ENCODE results near the gene TTC39B. TPM values are rescaled to one million over a fixed set of nuclear protein-coding genes. Genes with fewer than 3 reads are reported as not detected.
"Not testable (repeated sequence)": the region's sequence is repeated elsewhere in the genome, so short reads cannot be mapped to it uniquely, and the experiment has no call there.

The TTC39B gene
- total and polyA plus RNA-seq, 4 donors = 1.8 to 11.7 (median 2.8) TPM

DNA sequence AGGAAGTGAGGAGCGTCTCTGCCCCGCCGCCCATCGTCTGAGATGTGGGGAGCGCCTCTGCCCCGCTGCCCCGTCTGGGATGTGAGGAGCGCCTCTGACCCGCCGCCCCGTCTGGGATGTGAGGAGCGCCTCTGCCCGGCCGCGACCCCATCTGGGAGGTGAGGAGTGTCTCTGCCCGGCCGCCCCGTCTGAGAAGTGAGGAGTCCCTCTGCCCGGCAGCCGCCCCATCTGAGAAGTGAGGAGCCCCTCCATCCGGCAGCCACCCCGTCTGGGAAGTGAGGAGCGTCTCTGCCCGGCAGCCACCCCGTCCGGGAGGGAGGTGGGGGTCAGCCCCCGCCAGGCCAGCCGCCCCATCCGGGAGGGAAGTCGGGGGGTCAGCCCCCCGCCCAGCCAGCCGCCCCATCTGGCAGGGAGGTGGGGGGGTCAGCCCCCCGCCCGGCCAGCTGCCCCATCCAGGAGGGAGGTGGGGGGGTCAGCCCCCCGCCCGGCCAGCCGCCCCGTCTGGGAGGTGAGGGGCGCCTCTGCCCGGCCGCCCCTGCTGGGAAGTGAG, 73.0 kb downstream of the TTC39B start:
- not testable (repeated sequence) for H3K27me3 ChIP-seq (ENCODE audit: control insufficient read depth in 4 of 4, insufficient read depth in 4 of 4, low read length in 3 of 4); H3K9ac ChIP-seq (ENCODE audit: low read depth in 1 of 2, low read length in 2 of 2); H3K4me1 ChIP-seq (ENCODE audit: control insufficient read depth in 4 of 4, insufficient read depth in 4 of 4, low read length in 3 of 4); H3K9me3 ChIP-seq (ENCODE audit: control insufficient read depth in 4 of 4, low read length in 3 of 4); H3K27ac ChIP-seq (ENCODE audit: low read depth in 1 of 2, low read length in 2 of 2); H3K4me3 ChIP-seq (ENCODE audit: low read depth in 1 of 3, low read length in 3 of 3); H3K36me3 ChIP-seq (ENCODE audit: control insufficient read depth in 4 of 4, insufficient read depth in 3 of 4, low read depth in 1 of 4, low read length in 3 of 4); DNase-seq (ENCODE audit: low spot score)
- 98% methylated on average over 34 of the region's 41 CpGs for WGBS

DNA sequence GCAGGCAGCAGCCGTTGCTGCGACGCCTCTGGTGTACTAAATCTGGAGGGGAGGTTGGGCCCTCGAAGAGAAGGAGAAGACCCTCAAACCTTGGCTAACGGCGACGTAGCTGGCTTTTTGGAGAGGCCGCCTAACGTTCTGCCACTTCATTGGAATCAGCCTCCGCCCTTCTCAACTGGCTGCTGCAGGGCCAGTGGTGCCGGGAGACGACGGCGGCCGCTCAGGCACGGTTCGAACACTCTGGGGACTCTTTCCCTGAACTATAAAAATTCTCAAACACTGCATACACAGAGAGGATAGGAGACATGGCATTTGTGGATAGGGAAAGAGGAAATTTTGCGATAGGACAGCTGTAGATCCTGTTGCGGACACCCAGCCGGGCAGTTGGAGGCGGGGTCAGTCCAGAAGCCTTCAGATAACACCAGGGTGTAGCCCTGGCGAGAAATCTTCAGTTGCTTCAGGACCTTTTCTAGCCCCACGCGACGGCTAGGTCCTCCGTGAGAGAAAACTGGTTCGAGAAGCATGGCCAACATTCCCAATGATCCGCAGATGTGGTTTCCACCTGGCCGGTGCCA, 74.2 kb downstream of the TTC39B start:
- H3K27ac ChIP-seq (ENCODE audit: low read depth in 1 of 2, low read length in 2 of 2); H3K36me3 ChIP-seq (ENCODE audit: control insufficient read depth in 4 of 4, insufficient read depth in 3 of 4, low read depth in 1 of 4, low read length in 3 of 4); H3K9me3 ChIP-seq (ENCODE audit: control insufficient read depth in 4 of 4, low read length in 3 of 4); H3K27me3 ChIP-seq (ENCODE audit: control insufficient read depth in 4 of 4, insufficient read depth in 4 of 4, low read length in 3 of 4); H3K9ac ChIP-seq (ENCODE audit: low read depth in 1 of 2, low read length in 2 of 2); H3K4me1 ChIP-seq (ENCODE audit: control insufficient read depth in 4 of 4, insufficient read depth in 4 of 4, low read length in 3 of 4); DNase-seq (ENCODE audit: low spot score); H3K4me3 ChIP-seq (ENCODE audit: low read depth in 1 of 3, low read length in 3 of 3): not testable (repeated sequence)
- WGBS = 97% methylated on average over 29 of the region's 29 CpGs

DNA sequence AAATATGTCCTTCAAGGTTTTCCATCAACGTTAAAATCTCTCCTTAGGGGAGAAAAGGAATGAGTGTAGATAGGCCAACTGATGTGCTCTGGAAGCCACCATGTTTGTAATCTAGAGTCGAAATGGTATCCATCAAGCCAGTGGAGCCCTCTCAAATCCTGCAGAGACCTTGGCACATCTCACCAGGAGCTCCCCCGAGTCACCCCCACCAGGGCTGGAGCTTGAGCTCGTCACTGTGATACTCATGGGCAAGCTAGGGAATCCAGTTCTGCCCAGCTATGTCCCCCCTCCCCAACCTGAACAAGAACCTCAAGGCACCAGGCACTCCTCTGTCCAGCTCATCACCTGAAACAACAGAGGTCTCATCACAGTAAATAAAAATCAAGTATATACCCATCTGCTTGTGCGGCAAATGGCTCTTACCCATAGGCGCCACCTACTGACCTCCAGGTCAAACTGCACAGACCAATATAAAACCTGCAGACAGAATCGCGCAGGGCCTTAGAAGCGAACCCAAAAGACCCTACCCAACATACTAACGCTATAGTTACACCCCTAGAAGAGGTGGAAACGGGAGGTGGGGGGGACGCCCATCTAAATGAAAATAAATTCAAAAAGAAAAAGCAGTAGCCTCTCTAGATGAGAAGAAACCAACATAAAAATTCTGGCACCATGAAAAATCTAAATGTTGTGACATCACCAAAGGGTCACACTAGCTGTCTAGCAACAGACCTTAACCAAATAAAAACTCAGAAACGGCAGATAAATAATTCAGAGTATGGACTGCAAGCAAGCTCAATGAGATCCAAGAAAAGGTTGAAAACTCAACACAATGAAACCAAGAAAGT, 75.0 kb downstream of the TTC39B start:
- DNase-seq (ENCODE audit: low spot score) = no peak
- no peak overlapping the region for H3K9ac ChIP-seq (ENCODE audit: low read depth in 1 of 2, low read length in 2 of 2)
- no peaks in the 10 kb centered on the region for H3K36me3 ChIP-seq (ENCODE audit: control insufficient read depth in 4 of 4, insufficient read depth in 3 of 4, low read depth in 1 of 4, low read length in 3 of 4)
- WGBS = 70% methylated on average over 13 of the region's 13 CpGs
- H3K4me1 ChIP-seq (ENCODE audit: control insufficient read depth in 4 of 4, insufficient read depth in 4 of 4, low read length in 3 of 4) = no peaks in the 10 kb centered on the region
- no peaks in the 10 kb centered on the region for H3K27me3 ChIP-seq (ENCODE audit: control insufficient read depth in 4 of 4, insufficient read depth in 4 of 4, low read length in 3 of 4)
- H3K9me3 ChIP-seq (ENCODE audit: control insufficient read depth in 4 of 4, low read length in 3 of 4) = no peaks in the 10 kb centered on the region
- peak; percentile 26 to 66 for TF ChIP-seq RAD21 (IDR thresholded peaks at IDR 0.05)
- TF ChIP-seq RXRA (IDR thresholded peaks at IDR 0.05) = peak in 1 of 2 donors; percentile 16
- peak in 1 of 2 donors; percentile 21 for TF ChIP-seq HNF4A (conservative IDR thresholded peaks at IDR 0.05)
- TF ChIP-seq, protein P1, sequence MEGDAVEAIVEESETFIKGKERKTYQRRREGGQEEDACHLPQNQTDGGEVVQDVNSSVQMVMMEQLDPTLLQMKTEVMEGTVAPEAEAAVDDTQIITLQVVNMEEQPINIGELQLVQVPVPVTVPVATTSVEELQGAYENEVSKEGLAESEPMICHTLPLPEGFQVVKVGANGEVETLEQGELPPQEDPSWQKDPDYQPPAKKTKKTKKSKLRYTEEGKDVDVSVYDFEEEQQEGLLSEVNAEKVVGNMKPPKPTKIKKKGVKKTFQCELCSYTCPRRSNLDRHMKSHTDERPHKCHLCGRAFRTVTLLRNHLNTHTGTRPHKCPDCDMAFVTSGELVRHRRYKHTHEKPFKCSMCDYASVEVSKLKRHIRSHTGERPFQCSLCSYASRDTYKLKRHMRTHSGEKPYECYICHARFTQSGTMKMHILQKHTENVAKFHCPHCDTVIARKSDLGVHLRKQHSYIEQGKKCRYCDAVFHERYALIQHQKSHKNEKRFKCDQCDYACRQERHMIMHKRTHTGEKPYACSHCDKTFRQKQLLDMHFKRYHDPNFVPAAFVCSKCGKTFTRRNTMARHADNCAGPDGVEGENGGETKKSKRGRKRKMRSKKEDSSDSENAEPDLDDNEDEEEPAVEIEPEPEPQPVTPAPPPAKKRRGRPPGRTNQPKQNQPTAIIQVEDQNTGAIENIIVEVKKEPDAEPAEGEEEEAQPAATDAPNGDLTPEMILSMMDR (IDR thresholded peaks at IDR 0.05; ENCODE audit: low read depth, low read length, missing input control) = peak; percentile 28
- TF ChIP-seq EGR1 (IDR thresholded peaks at IDR 0.05; ENCODE audit: low read depth in 2 of 2) = no peak
- H3K27ac ChIP-seq (ENCODE audit: low read depth in 1 of 2, low read length in 2 of 2) = no peak overlapping the region
- no peak overlapping the region for H3K4me3 ChIP-seq (ENCODE audit: low read depth in 1 of 3, low read length in 3 of 3)

DNA sequence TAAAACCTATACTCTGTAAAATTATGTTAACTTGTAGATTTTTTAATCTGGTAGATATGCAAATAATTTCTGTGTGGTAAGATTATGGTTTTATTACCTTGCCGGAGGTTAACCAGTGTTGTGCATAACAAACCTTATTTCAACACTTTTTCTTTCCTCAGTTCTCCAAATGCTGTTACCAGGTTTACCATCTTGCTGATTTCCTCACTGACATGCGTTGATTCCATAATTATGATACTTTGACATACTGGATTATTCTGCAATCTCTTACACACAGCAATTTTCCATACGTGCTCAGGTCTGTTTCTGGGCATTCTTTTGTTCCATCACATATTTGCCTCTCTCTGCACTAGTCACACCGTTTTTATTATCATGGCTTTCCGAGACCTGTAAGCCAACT, 77.6 kb downstream of the TTC39B start:
- H3K9me3 ChIP-seq (ENCODE audit: control insufficient read depth in 4 of 4, low read length in 3 of 4) = no peaks in the 10 kb centered on the region
- no peaks in the 10 kb centered on the region for H3K4me1 ChIP-seq (ENCODE audit: control insufficient read depth in 4 of 4, insufficient read depth in 4 of 4, low read length in 3 of 4)
- H3K9ac ChIP-seq (ENCODE audit: low read depth in 1 of 2, low read length in 2 of 2) = no peak overlapping the region
- no peak overlapping the region for H3K4me3 ChIP-seq (ENCODE audit: low read depth in 1 of 3, low read length in 3 of 3)
- no peak overlapping the region for H3K27ac ChIP-seq (ENCODE audit: low read depth in 1 of 2, low read length in 2 of 2)
- 71% methylated on average over 5 of the region's 5 CpGs for WGBS
- H3K36me3 ChIP-seq (ENCODE audit: control insufficient read depth in 4 of 4, insufficient read depth in 3 of 4, low read depth in 1 of 4, low read length in 3 of 4) = no peaks in the 10 kb centered on the region
- H3K27me3 ChIP-seq (ENCODE audit: control insufficient read depth in 4 of 4, insufficient read depth in 4 of 4, low read length in 3 of 4) = no peaks in the 10 kb centered on the region
- no peak for DNase-seq (ENCODE audit: low spot score)
- TF ChIP-seq EGR1 (IDR thresholded peaks at IDR 0.05; ENCODE audit: low read depth in 2 of 2) (no peak), NR2F2 (IDR thresholded peaks at IDR 0.05) (no peak), HNF4A (conservative IDR thresholded peaks at IDR 0.05) (no peak), GABPA (IDR thresholded peaks at IDR 0.05 in 1 of 2, conservative IDR thresholded peaks at IDR 0.05 in 1 of 2) (no peak), YY1 (IDR thresholded peaks at IDR 0.05) (no peak), RAD21 (IDR thresholded peaks at IDR 0.05) (no peak), SP1 (IDR thresholded peaks at IDR 0.05) (no peak)
- TF ChIP-seq, protein P2, sequence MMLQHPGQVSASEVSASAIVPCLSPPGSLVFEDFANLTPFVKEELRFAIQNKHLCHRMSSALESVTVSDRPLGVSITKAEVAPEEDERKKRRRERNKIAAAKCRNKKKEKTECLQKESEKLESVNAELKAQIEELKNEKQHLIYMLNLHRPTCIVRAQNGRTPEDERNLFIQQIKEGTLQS (IDR thresholded peaks at IDR 0.05) = no peak
- TF ChIP-seq, protein P3, sequence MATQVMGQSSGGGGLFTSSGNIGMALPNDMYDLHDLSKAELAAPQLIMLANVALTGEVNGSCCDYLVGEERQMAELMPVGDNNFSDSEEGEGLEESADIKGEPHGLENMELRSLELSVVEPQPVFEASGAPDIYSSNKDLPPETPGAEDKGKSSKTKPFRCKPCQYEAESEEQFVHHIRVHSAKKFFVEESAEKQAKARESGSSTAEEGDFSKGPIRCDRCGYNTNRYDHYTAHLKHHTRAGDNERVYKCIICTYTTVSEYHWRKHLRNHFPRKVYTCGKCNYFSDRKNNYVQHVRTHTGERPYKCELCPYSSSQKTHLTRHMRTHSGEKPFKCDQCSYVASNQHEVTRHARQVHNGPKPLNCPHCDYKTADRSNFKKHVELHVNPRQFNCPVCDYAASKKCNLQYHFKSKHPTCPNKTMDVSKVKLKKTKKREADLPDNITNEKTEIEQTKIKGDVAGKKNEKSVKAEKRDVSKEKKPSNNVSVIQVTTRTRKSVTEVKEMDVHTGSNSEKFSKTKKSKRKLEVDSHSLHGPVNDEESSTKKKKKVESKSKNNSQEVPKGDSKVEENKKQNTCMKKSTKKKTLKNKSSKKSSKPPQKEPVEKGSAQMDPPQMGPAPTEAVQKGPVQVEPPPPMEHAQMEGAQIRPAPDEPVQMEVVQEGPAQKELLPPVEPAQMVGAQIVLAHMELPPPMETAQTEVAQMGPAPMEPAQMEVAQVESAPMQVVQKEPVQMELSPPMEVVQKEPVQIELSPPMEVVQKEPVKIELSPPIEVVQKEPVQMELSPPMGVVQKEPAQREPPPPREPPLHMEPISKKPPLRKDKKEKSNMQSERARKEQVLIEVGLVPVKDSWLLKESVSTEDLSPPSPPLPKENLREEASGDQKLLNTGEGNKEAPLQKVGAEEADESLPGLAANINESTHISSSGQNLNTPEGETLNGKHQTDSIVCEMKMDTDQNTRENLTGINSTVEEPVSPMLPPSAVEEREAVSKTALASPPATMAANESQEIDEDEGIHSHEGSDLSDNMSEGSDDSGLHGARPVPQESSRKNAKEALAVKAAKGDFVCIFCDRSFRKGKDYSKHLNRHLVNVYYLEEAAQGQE (IDR thresholded peaks at IDR 0.05) = no peak
- TF ChIP-seq, protein P4, sequence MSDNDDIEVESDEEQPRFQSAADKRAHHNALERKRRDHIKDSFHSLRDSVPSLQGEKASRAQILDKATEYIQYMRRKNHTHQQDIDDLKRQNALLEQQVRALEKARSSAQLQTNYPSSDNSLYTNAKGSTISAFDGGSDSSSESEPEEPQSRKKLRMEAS (IDR thresholded peaks at IDR 0.05) = no peak
- TF ChIP-seq, protein P5, sequence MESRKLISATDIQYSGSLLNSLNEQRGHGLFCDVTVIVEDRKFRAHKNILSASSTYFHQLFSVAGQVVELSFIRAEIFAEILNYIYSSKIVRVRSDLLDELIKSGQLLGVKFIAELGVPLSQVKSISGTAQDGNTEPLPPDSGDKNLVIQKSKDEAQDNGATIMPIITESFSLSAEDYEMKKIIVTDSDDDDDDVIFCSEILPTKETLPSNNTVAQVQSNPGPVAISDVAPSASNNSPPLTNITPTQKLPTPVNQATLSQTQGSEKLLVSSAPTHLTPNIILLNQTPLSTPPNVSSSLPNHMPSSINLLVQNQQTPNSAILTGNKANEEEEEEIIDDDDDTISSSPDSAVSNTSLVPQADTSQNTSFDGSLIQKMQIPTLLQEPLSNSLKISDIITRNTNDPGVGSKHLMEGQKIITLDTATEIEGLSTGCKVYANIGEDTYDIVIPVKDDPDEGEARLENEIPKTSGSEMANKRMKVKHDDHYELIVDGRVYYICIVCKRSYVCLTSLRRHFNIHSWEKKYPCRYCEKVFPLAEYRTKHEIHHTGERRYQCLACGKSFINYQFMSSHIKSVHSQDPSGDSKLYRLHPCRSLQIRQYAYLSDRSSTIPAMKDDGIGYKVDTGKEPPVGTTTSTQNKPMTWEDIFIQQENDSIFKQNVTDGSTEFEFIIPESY (IDR thresholded peaks at IDR 0.05) = no peak
